ENCODE measurements around the gene IRAK1BP1.
A peak's percentile ranks its signal among the peaks of the same experiment; 100 is the strongest.
"Not testable (repeated sequence)": the region's sequence is repeated elsewhere in the genome, so short reads cannot be mapped to it uniquely, and the experiment has no call there.

IRAK1BP1 gene

DNA sequence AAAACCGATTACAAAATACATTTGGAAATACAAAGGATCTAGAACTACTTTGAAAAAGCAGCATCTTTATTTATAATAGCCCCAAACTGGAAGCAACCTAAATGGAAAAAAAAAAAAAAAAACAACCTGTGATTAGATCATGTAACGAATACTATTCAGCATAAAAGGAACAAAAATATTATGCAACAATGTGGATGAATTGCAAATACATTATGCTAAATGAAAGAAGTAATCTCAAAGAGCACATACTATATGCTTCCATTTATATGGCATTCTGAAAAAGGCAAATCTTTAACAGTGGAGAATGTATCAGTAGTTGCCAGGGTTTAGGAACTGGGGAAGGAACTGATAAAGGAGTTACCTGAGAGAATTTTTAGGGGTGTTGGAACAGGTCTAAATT is 28.9 kb downstream of the IRAK1BP1 start:
- DNase-seq, result no peak

DNA sequence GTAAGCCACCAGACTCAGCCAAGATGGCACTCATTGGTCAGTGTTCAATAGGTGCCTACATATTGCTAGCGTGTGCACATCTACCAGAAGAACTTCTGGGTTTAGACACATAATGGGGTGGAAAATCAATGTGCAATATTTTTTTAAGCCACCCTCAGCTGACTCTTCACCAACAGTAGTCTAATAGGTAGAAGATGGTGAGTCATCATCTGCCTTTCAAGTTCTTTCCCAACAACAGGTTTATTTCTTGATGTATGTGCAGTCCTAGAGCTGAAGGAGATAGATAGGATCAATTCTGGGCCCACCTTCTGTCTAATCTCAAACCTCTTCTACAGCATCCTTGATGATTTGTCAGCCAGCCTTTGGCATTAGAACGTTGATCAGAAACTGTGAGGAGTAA is 41.3 kb downstream of the IRAK1BP1 start:
- DNase-seq, result no peak

DNA sequence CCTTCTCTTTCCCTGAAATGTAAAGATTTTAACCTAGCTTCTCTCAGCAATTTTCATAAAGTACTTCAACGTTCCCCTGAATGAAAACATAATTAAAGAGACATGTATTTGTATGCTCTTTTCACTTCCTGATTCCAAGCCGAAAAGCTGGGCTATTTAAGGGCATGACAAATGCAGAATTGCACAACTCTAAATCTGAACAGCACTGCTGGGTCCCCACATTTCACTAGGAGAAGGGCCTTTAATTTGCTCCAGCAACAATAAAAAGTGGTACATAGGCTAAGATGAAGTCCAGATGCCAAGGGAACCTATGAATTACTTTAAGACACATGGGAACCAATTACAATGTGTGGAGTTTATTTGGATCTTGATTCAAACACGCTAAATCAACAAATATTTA is 42.0 kb downstream of the IRAK1BP1 start:
- no peak for DNase-seq

DNA sequence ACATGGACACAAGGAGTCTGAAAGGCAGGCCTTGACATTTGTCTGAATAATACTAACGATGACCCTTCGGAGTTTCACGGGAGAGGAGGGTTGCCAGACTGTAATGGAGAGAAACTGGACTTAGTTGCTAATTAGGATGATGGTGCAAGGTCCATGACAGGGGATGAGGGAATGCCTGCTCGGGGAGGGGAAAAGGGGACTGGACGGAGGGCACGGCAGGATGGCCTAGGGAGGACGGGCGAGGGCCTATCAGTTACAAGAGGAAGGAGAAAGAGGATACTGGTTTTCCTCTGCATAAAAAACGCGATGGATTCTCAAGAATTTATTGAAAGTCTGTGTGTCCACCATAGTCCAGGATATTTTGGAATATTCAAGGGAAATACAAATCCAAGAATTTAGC is 42.7 kb downstream of the IRAK1BP1 start:
- DNase-seq, result no peak

DNA sequence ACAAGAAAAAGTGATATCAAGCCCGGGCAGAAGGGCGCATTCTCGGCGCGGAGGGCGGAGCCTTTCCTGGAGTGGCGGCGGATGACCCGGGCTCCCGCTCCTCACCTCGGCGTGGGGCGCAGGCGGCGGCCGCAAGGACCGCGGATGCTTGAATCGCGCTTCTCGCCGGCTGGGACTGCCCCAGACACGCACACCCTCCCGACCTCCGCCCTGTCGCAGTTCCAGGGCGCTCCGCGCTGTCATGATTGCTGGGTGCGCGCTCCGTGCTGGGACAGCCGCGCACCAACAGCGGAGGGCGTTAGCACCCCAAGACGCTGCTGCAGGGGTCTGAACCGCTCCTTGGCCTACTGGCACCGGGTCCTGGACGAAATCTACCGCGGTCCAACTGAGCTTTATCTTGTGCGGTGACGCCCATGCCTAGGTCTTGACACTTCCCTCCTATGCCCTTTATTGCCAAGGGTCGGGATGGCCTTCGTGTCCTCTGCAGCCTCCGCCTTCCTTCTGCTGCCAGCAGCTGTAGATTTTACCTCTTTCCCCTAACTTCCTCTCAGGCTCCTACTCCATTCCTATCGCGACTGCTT is 43.3 kb downstream of the IRAK1BP1 start:
- DNase-seq, result no peak

DNA sequence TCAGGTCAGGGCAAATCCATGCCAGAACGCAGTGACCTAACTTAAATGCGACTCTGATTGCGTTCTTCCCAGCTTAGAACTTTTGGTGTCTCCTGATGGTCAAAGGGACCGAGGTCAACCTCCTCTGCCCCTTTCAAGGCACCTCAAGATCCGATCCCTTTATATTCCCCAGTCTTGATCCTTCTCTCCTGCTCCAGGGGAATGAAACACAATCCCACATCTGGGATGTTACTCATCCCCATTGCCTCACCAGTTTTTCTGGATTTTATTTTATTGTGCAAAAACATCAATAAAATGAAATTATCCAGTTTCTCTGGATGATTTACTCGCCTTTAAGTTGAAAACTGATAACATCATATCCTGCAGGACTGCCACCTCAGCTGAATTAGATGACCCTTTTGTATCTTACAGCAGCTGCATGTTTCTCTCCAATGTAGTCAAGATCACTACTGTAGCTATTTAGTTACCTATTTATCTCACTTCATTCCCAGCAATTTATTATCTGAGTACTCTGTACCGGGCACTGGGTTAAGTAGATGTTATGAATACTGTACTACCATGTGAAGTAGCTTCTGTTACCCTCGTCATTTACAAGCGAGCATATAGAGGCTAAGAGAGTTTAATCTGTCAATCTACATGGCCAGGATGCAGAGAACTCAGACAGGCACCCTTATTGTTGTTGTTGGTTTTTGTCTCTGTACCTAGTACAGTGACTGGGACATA is 44.0 kb downstream of the IRAK1BP1 start:
- DNase-seq, result no peak

DNA sequence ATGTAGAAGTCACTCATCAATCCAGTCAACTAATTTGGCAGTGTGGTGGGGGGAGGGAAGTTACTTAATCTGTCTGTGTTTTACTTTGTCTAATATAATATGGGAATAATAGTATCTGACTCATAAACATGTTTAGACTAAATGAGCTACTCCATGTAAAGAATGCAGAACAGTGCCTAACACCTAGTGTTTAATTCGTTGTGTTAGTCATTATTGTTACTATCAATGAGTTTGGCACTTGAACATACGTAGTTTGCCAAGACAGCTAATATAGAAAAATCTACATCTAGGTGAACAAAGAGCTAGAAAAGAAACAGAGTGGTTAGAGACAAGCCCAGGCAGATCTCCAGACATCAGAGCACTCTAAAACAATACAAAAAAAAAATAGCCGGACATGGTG is 49.1 kb downstream of the IRAK1BP1 start:
- no peak for DNase-seq

DNA sequence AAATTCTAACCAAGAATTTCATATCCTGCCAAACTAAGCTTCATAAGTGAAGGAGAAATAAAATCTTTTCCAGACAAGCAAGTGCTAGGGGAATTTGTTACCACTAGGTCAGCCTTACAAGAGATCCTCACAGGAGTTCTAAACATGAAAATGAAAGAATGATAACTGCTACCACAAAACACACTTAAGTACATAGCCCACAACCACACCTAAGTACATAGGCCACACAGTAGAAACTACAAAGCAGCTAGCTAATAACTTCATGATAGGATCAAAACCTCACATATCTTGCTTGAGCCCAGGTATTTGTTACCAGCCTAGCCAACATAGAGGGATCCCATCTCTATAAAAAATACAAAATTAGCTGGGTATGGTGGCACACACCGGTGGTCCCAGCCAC is 50.4 kb downstream of the IRAK1BP1 start:
- DNase-seq, result no peak

DNA sequence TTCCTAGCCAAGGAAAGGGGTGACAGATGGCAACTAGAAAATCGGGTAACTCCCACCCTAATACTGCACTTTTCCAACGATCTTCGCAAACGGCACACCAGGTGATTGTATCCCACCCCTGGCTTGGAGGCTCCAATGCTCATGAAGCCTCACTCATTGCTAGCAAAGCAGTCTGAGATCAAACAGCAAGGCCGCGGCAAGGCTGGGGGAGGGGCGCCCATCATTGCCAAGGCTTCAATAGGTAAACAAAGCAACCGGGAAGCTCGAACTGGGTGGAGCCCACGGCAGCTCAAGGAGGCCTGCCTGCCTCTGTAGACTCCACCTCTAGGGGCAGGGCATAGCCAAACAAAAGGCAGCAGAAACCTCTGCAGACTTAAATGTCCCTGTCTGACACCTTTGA is 53.8 kb downstream of the IRAK1BP1 start:
- not testable (repeated sequence) for DNase-seq

DNA sequence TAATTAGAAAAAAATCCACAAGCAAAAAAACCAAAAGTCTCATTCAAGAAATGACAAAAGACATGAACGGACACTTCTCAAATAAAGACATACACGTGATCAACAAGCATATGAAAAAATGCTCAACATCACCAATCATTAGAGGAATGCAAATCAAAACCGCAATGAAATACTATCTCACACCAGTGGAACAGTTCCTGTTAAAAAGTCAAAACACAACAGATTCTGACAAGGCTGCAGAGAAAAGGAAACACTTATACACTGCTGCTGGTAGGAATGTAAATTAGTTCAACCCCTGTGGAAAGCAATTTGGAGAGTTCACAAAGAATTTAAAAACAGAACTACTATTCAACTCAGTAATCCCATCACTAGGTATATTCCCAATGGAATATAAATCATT is 58.0 kb downstream of the IRAK1BP1 start:
- DNase-seq, result no peak

DNA sequence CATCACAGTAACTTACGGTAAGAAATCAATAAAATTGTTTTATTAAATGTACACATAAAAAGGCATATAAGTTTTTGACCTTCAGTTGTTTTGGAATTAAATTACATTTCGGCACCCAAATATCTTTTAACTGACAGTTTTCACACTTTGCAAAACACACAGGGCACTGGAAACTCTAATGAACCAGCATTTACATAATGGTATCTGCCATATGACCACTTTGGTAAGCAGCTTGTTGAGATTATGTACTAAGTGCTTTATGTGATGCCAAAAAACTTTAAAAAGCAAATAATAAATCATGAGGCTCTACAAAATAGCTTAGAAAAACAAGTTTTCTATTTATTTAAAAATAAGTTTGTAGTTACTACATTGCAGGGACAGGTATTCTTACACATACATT is 68.2 kb downstream of the IRAK1BP1 start:
- no peak for DNase-seq

DNA sequence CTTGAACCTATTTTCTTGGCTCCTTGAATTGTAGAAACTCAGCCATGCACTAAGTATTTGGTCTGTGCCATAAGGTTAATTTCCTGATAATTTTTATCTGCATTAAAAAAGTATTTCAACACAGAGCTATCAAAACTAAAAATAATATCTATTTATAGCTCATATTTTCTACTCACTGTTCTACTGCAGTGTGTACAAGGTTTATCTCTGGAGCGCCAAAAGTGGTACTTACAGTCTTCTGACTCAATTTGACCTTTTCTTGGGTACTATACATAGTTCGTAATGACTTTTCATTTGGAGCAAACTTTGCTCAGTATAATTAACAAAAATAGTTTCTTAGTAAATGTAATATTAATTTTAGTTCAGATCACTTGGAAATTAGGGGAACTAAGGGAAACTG is 69.2 kb downstream of the IRAK1BP1 start:
- no peak for DNase-seq

DNA sequence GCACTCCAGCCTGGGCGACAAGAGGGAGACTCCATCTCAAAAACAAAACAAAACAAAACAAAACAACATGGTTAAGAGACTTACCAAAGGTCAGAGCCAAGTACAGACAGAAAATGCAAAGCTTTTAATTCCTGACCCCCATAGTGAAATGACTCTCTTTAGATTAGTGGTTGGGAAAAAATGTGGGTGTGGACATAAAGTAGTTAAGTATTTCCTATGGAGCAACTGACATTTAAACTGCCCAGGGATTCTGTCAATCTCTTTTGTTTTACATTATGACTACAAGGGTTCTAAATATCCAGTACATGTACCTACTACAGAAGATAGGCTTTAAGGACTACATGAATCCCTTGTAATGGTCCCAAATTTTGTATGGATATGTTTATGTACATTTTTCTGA is 75.1 kb downstream of the IRAK1BP1 start:
- DNase-seq, result peak in 1 of 2 experiments; percentile 3

DNA sequence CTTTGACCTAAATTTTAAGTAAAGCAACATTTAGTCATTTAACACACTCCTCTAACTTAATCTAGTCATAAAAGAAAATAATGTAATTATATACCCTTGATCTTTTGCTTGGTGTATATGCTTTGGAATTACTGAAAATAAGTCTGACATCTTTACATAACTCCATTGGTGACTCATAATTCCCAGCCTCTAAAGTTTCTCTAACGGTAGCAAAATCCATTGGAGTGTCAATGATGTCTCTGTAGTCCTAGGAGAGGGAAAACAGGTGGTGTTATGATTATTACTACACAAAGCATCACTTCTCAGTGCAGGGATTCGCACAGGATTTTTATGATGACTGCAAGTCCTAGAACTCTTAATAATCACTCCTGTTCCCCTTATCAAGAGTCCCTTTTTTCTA is 80.2 kb downstream of the IRAK1BP1 start:
- DNase-seq, result no peak

DNA sequence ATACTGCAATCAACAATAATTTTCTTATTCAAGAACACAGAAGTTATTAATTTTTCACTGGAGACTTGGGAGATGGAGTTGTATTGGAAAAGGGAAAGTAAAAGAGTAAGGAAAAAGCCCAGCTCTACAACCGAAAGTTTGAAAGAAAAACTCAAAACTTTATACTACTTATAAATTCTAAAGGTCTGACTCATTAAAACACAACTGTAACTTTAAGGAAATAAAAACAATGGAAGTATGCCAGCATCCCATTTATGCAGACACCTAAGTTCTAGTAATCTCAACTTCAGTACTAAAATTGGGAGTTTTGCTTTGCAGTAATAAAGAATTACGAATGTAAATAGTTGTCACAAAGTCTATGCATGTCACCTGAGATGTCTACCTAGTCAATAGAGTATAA is 80.6 kb downstream of the IRAK1BP1 start:
- peak in 1 of 2 experiments; percentile 4 for DNase-seq

DNA sequence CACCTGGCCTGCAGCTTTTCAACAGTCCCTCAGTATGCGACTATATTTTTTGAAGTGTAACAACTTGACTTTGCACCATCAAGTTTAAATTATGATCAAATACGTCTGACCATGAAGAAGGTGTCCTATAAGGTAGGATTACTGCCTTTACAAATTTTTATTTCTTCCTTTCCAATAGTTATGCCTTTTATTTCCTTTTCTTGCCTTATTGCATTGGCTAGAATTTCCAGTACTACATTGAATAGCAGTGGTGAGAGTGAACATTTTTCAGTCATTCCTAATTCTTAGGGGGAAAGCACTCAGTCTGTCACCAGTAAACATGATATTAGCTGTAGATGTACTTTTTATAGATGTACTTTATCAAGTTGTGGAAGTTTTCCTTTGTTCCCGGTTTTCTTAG is 81.4 kb downstream of the IRAK1BP1 start:
- no peak for DNase-seq

DNA sequence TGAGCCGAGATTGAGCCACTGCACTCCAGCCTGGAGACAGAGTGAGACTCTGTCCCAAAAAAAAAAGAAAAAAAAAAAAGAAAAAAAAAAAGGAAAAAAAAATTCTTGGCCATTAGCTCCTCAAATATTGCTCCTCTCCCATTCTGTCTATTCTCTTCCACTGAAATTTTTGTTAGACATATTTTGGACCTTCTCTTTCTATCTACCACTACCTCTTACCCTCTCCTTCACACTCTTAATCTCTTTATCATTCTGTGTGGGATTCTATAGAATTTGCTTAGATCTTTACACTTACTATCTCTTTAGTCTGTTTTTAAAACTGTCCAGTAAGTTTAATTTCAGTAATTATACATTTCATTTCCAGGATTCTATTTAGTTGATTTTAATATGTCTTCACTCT is 85.0 kb downstream of the IRAK1BP1 start:
- DNase-seq, result no peak

Measured in SW 1271 (cell line).